Measurements from ENCODE around the gene MAN1C1. TPM values are rescaled to one million over a fixed set of nuclear protein-coding genes. Genes with fewer than 3 reads are reported as not detected.

Gene MAN1C1
- total RNA-seq, 1 donor from 2014 or later = 10.9 TPM

- peak overlapping the region; percentile 96 for H3K27ac Mint-ChIP-seq (ENCODE audit: unreplicated experiment)
Observed at GRCh38 chr1:25569597-25570396, 46.8 kb upstream of the MAN1C1 start.

GRCh38 chr1:25570798-25571521 lies 45.6 kb upstream of the MAN1C1 start:
- DNase-seq (ENCODE audit: low spot score) = no peak
- no peak for TF ChIP-seq CTCF (IDR thresholded peaks at IDR 0.05)
- H3K9me3 Mint-ChIP-seq (ENCODE audit: low read depth) = no peaks in the 10 kb centered on the region
- no peaks in the 10 kb centered on the region for H3K27me3 Mint-ChIP-seq (ENCODE audit: low read depth)
- H3K27ac Mint-ChIP-seq (ENCODE audit: unreplicated experiment) = no peak overlapping the region
- peaks cover 52% of the 10 kb centered on the region for H3K4me1 Mint-ChIP-seq (ENCODE audit: low read depth)
- H3K36me3 Mint-ChIP-seq (ENCODE audit: low read depth) = no peaks in the 10 kb centered on the region
- H3K4me3 Mint-ChIP-seq (ENCODE audit: unreplicated experiment) = no peak overlapping the region

More at GRCh38 chr1:25569597-25570396, 46.8 kb upstream of the MAN1C1 start:
- TF ChIP-seq CTCF (IDR thresholded peaks at IDR 0.05) = no peak
- H3K9me3 Mint-ChIP-seq (ENCODE audit: low read depth) = no peaks in the 10 kb centered on the region
- no peaks in the 10 kb centered on the region for H3K36me3 Mint-ChIP-seq (ENCODE audit: low read depth)
- H3K4me1 Mint-ChIP-seq (ENCODE audit: low read depth) = peaks cover 62% of the 10 kb centered on the region
- no peak for DNase-seq (ENCODE audit: low spot score)
- no peaks in the 10 kb centered on the region for H3K27me3 Mint-ChIP-seq (ENCODE audit: low read depth)
- no peak overlapping the region for H3K4me3 Mint-ChIP-seq (ENCODE audit: unreplicated experiment)

GRCh38 chr1:25571522-25571970 lies 45.0 kb upstream of the MAN1C1 start:
- no peaks in the 10 kb centered on the region for H3K36me3 Mint-ChIP-seq (ENCODE audit: low read depth)
- H3K9me3 Mint-ChIP-seq (ENCODE audit: low read depth) = no peaks in the 10 kb centered on the region
- no peak for DNase-seq (ENCODE audit: low spot score)
- no peak overlapping the region for H3K4me3 Mint-ChIP-seq (ENCODE audit: unreplicated experiment)
- TF ChIP-seq CTCF (IDR thresholded peaks at IDR 0.05) = no peak
- H3K27ac Mint-ChIP-seq (ENCODE audit: unreplicated experiment) = no peak overlapping the region
- H3K4me1 Mint-ChIP-seq (ENCODE audit: low read depth) = peaks cover 46% of the 10 kb centered on the region
- H3K27me3 Mint-ChIP-seq (ENCODE audit: low read depth) = no peaks in the 10 kb centered on the region

- TF ChIP-seq CTCF (IDR thresholded peaks at IDR 0.05) = no peak
- Mint-ChIP-seq H3K27ac (ENCODE audit: unreplicated experiment) (no peak overlapping the region), H3K9me3 (ENCODE audit: low read depth) (no peaks in the 10 kb centered on the region), H3K4me3 (ENCODE audit: unreplicated experiment) (no peak overlapping the region), H3K27me3 (ENCODE audit: low read depth) (no peaks in the 10 kb centered on the region), H3K36me3 (ENCODE audit: low read depth) (no peaks in the 10 kb centered on the region), H3K4me1 (ENCODE audit: low read depth) (peaks cover 41% of the 10 kb centered on the region)
- no peak for DNase-seq (ENCODE audit: low spot score)
Observed at GRCh38 chr1:25572107-25572506, 44.5 kb upstream of the MAN1C1 start.

GRCh38 chr1:25572708-25573590 lies 43.6 kb upstream of the MAN1C1 start:
- no peak for DNase-seq (ENCODE audit: low spot score)
- no peak overlapping the region for H3K27ac Mint-ChIP-seq (ENCODE audit: unreplicated experiment)
- H3K9me3 Mint-ChIP-seq (ENCODE audit: low read depth) = no peaks in the 10 kb centered on the region
- no peaks in the 10 kb centered on the region for H3K27me3 Mint-ChIP-seq (ENCODE audit: low read depth)
- no peaks in the 10 kb centered on the region for H3K36me3 Mint-ChIP-seq (ENCODE audit: low read depth)
- peaks cover 32% of the 10 kb centered on the region for H3K4me1 Mint-ChIP-seq (ENCODE audit: low read depth)
- peak; percentile 79 for TF ChIP-seq CTCF (IDR thresholded peaks at IDR 0.05)
- H3K4me3 Mint-ChIP-seq (ENCODE audit: unreplicated experiment) = no peak overlapping the region
